ENCODE data around the gene WDR33. TPM values are rescaled to one million over a fixed set of nuclear protein-coding genes. Genes with fewer than 3 reads are reported as not detected.

The WDR33 gene
- total and polyA plus RNA-seq, 2 of the 13 experiments (the other 11 are each of a cell fraction or from before 2014, with no cell fraction given) = 54.9 to 78.2 TPM

DNA sequence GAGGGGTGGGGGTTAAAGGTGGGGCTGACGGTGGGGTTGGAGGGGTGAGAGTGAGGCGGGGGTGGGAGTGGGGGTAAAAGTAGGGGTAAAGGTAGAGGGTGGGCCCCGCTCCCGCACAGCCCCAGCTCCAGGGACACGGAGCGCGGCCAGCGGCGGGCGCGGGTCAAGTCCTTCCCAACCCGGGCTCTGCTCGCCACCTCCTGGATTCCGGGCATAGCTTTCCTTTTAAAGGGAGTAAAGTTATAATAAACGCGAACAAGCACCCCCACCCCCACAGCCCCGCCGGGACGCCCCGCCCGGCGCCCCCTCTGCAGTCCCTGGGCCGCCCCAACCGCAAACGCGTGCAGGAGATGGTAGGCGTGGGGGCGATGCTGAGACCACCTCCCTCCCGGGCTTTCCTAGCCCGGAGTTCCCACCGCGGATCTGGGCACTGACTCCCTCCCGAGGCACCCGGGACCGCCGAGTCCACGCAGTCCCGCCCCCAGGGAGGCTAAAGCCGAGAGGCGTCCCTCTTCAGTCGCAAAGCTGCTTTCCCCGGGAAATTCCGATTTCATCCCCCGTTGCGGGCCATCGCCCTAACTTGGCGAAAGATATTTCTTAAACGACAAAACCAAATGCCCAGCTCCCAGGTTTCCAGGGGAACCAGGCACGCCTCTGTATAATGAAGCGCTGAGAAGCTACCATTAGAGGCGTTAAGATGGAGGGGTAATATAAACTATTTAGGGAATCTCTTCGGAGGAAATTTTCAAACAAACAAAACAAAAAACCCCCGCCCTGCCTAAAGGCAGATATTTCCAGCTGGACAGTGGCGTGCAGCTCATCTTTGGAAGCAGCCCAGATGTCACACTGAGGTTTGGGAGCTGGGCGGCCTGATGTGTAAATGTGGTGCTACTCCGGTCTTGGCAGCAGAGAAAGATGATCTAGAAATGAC is 135.4 kb downstream of the WDR33 start, which contains the start of gene LIMS2:
TSS of gene LIMS2 (minus strand) at position 200 of the 931 bp plus-strand sequence. CDS start 506 bp downstream, outside the sequence.
- Histone ChIP-seq H3K4me1 (ENCODE audit: insufficient read depth, low read length) (peaks cover 34% of the 10 kb centered on the region), H3K9me3 (ENCODE audit: low read length) (no peaks in the 10 kb centered on the region), H3K27me3 (ENCODE audit: control insufficient read depth in 1 of 2, insufficient read depth in 2 of 2, low read length in 2 of 2) (peaks cover 22 to 86% of the 10 kb centered on the region in 2 experiments), H3K9ac (ENCODE audit: insufficient read depth, low read depth, low read length) (peak within 1 kb of the TSS; percentile 40; the same call in 1 of the 2 replicates), H3K27ac (ENCODE audit: extremely low read length, insufficient read depth, low read length) (no peak within 1 kb of the TSS), H4K20me1 (ENCODE audit: insufficient read depth, low read length) (no peaks in the 10 kb centered on the region; the same call in 1 of the 2 replicates), H3K36me3 (replicated peaks in 1 of 2; ENCODE audit: control insufficient read depth in 1 of 2, insufficient read depth in 2 of 2, low read length in 2 of 2) (no peaks in the 10 kb centered on the region), H3K4me3 (replicated peaks in 1 of 3; ENCODE audit: insufficient read depth in 1 of 3, low read depth in 2 of 3, low read length in 3 of 3) (peak within 1 kb of the TSS; percentile 53 to 78 (median 54)), H3K4me2 (ENCODE audit: low read depth, low read length) (peak within 1 kb of the TSS; percentile 94), H2AFZ (ENCODE audit: low read length) (no peak within 1 kb of the TSS), H3K79me2 (ENCODE audit: insufficient read depth, low read length) (no peaks in the 10 kb centered on the region)
- FAIRE-seq (no peak), ATAC-seq (peak; percentile 58), DNase-seq (ENCODE audit: low spot score) (no peak)
- in situ Hi-C loops (cut with HindIII; ENCODE audit: extremely low pct_ligation_motif_present, low pct_unique_long_range_greater_than_20kb) = no loop called here
- BruUV-seq (replicated peaks) = no TSS peak
- intact Hi-C loops (cut with micrococcal nuclease; ENCODE audit: unreplicated experiment) = no loop called here
- ChIA-PET POLR2A (interaction anchor here (0.5 to 1.3 kb wide), 2 partner anchors 25 to 184 kb away, joined by 3 read pairs; no protein-coding TSS in a partner anchor), CTCF (ENCODE audit: low intra/inter-chr PET ratio, low total read pairs) (no interaction called here)
- WGBS (ENCODE audit: low lambda C conversion rate) = 10% methylated on average over 34 of the region's 56 CpGs
- TF ChIP-seq PAX8 (CRISPR knock-in tag; IDR thresholded peaks at IDR 0.05; ENCODE audit: borderline replicate concordance) = no peak
- TF ChIP-seq ZNF776 (CRISPR knock-in tag; IDR thresholded peaks at IDR 0.05) = no peak
- no peak for TF ChIP-seq RFX1 (IDR thresholded peaks at IDR 0.05)
- TF ChIP-seq ZKSCAN8 (CRISPR knock-in tag; IDR thresholded peaks at IDR 0.05; ENCODE audit: borderline replicate concordance) = no peak
- no peak for TF ChIP-seq ZNF567 (CRISPR knock-in tag; IDR thresholded peaks at IDR 0.05; ENCODE audit: borderline replicate concordance)
- TF ChIP-seq ZFAT (CRISPR knock-in tag; conservative IDR thresholded peaks at IDR 0.05) = no peak
- TF ChIP-seq HNRNPK (IDR thresholded peaks at IDR 0.05; ENCODE audit: low read depth, low read length, poor library complexity, severe bottlenecking) = peak; percentile 96
- no peak for TF ChIP-seq ZSCAN5A (CRISPR knock-in tag; IDR thresholded peaks at IDR 0.05; ENCODE audit: borderline replicate concordance)
- TF ChIP-seq, protein P1, sequence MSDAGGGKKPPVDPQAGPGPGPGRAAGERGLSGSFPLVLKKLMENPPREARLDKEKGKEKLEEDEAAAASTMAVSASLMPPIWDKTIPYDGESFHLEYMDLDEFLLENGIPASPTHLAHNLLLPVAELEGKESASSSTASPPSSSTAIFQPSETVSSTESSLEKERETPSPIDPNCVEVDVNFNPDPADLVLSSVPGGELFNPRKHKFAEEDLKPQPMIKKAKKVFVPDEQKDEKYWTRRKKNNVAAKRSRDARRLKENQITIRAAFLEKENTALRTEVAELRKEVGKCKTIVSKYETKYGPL (CRISPR knock-in tag; IDR thresholded peaks at IDR 0.05) = no peak
- no peak for TF ChIP-seq BRF2 (CRISPR knock-in tag; IDR thresholded peaks at IDR 0.05)
- TF ChIP-seq, protein P2, sequence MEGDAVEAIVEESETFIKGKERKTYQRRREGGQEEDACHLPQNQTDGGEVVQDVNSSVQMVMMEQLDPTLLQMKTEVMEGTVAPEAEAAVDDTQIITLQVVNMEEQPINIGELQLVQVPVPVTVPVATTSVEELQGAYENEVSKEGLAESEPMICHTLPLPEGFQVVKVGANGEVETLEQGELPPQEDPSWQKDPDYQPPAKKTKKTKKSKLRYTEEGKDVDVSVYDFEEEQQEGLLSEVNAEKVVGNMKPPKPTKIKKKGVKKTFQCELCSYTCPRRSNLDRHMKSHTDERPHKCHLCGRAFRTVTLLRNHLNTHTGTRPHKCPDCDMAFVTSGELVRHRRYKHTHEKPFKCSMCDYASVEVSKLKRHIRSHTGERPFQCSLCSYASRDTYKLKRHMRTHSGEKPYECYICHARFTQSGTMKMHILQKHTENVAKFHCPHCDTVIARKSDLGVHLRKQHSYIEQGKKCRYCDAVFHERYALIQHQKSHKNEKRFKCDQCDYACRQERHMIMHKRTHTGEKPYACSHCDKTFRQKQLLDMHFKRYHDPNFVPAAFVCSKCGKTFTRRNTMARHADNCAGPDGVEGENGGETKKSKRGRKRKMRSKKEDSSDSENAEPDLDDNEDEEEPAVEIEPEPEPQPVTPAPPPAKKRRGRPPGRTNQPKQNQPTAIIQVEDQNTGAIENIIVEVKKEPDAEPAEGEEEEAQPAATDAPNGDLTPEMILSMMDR (CRISPR knock-in tag; IDR thresholded peaks at IDR 0.05) = peak; percentile 53
- TF ChIP-seq, protein P3, sequence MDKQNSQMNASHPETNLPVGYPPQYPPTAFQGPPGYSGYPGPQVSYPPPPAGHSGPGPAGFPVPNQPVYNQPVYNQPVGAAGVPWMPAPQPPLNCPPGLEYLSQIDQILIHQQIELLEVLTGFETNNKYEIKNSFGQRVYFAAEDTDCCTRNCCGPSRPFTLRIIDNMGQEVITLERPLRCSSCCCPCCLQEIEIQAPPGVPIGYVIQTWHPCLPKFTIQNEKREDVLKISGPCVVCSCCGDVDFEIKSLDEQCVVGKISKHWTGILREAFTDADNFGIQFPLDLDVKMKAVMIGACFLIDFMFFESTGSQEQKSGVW (CRISPR knock-in tag; IDR thresholded peaks at IDR 0.05; ENCODE audit: borderline replicate concordance) = no peak
- TF ChIP-seq ZNF761 (CRISPR knock-in tag; conservative IDR thresholded peaks at IDR 0.05) = no peak
- TF ChIP-seq MEIS2 (CRISPR knock-in tag; IDR thresholded peaks at IDR 0.05) = no peak
- no peak for TF ChIP-seq PITX1 (CRISPR knock-in tag; IDR thresholded peaks at IDR 0.05)
- peak; percentile 83 for TF ChIP-seq CBX2 (IDR thresholded peaks at IDR 0.05; ENCODE audit: low read depth, low read length)
- 0 out of 2 replicates have a peak, but pooled peaks have one; percentile 72 for TF ChIP-seq CBX2 (CRISPR knock-in tag; IDR thresholded peaks at IDR 0.05; ENCODE audit: low read depth)
- no peak for TF ChIP-seq ATF1 (CRISPR knock-in tag; IDR thresholded peaks at IDR 0.05)
